ENCODE data around the gene HEXA.
A peak's percentile ranks its signal among the peaks of the same experiment; 100 is the strongest.

The HEXA gene

DNA sequence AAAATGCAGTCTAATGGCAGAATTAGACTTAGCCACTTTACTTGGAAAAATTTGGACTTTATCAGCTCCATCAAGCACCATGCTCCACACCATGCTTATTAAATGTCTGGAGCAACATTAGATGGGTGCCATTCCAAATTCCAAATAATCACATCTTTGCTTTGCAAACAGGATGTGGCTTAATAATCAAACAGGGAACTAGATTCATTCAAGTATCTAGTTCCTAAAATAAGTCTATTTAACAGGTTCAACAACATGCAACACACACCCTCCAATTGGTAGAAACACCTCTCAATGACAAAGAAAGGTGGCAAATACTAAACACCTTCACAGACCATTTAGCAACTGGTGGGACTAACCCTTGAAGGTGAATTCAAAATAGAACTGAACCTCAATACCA lies 3.5 kb downstream of the HEXA start:
- no peak for DNase-seq

- DNase-seq: peak; percentile 20
Measured at GRCh38 chr15:72369964-72370363, 5.8 kb downstream of the HEXA start.

- no peak for DNase-seq
Measured at GRCh38 chr15:72368899-72369298, 6.9 kb downstream of the HEXA start.

DNA sequence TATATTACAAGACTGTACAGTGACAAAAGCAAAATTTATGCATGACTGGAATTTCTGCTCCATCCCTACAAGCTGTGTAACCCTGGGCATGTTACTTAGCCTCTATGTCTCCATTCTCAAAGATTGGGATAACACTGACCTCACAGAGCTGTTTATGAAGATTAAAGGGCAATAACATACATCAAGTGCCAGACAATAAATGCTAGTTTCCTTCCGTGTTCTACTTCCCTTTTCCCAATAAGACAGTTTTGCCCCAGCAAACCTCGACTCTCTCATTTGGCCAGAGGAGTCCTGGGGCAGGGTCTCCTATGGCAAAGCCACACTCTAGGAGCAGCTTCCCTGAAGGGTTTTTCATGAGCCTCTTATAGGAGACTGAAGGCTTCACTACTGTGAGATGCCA lies 7.5 kb downstream of the HEXA start:
- no peak for DNase-seq

DNA sequence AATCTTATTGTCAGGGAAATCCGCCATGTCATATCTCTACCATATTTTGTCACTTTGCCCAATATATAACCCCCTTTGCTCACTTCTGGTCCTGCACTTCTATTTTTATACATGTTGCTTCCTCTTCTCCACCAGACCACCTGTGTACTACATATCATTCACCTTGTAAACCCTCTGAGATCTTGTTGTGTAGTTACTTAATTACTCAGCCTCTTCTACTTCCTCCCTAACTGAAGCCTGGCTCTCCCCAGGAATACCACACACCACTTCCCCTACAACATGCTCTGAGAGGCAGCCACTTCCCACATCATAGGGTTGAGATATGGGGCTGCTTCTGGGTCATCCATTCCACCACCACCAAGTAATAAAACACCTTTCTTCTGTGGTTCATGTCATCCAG lies 10.0 kb downstream of the HEXA start:
- DNase-seq: no peak

- DNase-seq: no peak
Measured at GRCh38 chr15:72361176-72361575, 14.6 kb downstream of the HEXA start.

DNA sequence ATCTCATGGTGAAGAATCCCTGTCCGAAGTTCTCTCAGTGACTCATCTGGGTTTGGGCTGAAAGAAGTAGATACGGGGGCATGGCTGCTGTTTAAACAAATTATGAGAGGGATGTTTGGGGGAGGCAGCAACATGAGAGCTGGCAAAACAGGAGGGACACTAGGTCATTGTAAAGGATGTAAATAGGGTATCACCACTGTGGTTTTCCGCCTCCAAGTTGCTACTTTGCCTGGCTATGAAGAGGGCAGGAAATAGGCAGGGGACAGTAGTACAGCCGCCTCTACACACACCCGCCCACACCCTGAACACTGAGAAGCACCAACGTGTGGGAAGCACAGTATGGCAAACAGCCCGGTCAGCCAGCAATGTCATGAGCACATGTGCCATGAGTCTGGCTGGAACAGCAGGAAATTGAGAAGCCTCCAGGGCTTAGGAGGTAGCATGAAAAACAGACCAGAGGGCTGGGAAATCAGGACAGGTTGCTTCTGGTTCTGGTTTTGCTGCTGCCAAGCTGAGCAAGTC lies 17.1 kb downstream of the HEXA start:
- DNase-seq: peak; percentile 91

DNA sequence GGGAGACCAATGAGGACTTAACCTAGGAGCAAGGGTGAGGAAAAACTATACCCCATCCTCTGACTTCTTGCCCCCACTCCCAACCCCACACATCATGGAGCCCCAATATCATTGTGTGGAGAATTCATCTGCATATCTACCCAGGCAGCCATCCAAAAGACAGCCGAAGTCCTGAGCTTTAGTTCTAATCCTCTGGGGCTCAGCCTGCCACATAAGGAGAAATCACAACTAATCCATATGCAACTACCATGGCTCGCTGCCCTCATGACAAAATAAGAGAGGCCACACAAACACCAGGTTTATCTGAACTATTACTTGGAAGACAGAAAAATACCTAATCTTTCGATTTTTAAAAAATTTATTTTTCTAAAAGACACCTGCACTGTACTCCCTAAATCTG lies 17.7 kb downstream of the HEXA start:
- no peak for DNase-seq

GRCh38 chr15:72354496-72354895 lies 21.3 kb downstream of the HEXA start:
- DNase-seq: no peak

DNA sequence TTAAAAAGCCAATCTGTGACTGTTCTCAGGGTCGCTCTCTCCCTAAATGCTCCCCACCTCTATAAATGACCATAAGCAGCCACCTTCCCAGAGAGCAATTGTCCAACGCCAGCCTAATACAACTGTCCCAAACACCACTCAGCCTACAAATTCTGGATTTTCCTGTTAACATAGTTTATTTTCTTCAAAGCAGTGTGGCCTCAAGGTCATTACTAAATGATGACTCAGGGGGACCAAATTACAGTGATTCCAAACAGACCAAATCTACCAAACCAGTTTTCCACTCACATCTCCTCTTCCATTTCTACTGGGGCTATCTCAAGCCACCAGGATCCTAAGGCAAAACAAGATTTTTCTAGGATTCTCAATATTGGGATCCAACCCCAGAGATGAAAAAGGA lies 22.5 kb downstream of the HEXA start:
- DNase-seq: no peak

DNA sequence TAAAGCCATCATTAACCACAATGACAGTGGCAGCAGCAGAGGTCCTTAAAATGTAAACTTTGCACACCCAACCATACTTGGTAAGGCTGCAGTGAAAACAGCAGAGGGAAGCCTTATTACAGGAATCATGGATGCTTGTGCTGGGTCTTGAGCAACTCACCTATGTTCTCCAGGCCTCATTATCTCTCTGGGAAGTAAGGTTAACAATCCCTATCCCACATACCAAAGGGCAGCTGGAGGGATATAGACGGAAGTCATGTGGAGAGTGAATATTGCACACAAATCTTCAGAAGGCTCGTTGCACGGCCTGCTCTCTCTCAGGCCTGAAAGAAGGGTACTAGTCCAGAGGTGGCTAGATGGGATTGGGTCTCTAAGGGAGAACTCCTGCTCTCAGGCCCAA lies 30.0 kb downstream of the HEXA start:
- DNase-seq: no peak

GRCh38 chr15:72345280-72345679 lies 30.5 kb downstream of the HEXA start:
- no peak for DNase-seq

DNA sequence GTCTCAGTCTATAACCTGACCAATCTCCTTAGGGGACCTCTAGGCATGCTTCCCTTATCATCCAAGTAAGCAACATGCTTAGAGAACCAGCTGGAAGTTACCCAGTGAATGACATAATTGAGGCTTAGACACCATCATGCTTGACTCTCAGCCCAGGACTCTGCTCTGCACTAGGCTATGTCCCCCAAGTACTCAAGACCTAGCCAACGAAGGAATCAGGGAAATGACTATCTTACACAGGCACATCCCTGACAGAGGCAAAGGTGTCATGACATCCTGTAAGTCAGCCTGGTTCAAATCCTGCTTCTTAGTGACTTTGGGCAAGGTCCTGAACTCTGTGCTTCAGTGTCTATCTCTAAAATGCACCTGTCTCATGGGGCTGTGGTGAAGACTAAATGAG lies 31.2 kb downstream of the HEXA start:
- no peak for DNase-seq

- no peak for DNase-seq
Measured at GRCh38 chr15:72342385-72342784, 33.4 kb downstream of the HEXA start.

GRCh38 chr15:72341361-72341760 lies 34.5 kb downstream of the HEXA start:
- no peak for DNase-seq

GRCh38 chr15:72340366-72340765 lies 35.4 kb downstream of the HEXA start:
- peak; percentile 30 for DNase-seq

DNA sequence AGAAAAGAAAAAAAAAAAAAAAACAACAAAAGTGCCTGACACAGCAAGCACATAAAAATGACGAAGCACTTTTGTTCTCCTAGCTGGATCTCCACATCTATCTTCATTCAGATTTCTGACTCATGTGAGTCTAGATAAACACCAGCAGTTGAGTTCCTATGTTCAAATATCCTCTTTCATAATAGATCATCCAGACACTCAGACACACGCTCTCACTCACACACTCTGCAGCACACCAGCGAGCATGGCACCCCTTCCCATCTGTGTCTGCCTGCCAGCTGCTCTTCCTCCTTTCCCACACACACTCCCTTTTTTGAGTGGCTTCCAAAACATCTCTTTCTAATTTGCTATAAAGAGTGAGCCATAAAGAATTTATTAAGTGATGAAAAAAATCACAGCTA lies 36.0 kb downstream of the HEXA start:
- peak; percentile 85 for DNase-seq

DNA sequence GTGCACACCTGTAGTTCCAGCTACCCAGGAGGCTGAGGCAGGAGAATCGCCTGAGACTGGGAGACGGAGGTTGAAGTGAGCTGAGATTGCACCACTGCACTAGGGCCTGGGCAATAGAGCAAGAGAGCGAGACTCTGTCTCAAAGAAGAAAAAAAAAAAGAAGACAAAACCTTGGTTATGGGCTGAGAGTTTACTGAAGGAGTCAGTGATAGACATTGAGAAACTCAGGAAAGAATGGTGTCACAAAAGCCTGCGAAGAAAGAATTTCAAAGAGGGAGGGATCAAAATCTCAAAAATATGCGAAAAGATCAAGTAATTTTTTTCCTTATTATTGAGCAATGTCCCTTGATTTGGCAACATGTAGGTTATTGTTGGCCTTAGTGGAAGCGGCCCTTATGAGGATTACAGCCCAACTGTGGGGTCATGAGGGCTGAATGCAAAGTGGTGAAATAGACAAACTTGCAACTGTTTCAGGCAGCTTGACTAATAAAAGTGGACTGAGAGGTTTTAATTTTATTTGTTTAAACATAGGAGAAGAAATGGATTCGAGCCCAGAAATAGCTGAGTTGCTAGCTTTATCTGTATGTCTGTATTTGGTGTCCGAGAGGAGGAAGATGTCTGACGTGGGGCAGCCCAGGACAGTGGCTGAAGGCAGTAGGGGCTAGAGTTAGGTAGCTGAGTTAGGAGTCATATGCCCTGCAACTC lies 37.0 kb downstream of the HEXA start:
- no peak for DNase-seq

DNA sequence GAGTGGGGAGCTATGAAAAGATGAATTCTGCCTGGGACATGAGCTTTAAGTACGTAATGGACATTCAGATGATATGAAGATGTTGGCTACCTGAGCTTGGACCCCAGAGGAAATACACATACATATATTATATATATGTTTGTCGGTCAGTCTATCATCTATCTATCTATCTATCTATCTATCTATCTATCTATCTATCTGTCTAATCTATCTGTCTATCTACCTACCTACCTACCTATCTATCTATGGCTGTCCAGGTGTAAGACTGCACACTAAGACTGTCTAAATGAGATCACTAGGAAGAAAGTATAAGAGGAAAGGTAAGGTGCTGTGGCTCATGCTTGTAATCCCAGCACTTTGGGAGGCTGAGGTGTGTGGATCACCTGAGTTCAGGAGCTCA lies 37.7 kb downstream of the HEXA start:
- DNase-seq: no peak

GRCh38 chr15:72334842-72335241 lies 41.0 kb downstream of the HEXA start:
- no peak for DNase-seq

- DNase-seq: no peak
Measured at GRCh38 chr15:72331021-72331420, 44.8 kb downstream of the HEXA start.

DNA sequence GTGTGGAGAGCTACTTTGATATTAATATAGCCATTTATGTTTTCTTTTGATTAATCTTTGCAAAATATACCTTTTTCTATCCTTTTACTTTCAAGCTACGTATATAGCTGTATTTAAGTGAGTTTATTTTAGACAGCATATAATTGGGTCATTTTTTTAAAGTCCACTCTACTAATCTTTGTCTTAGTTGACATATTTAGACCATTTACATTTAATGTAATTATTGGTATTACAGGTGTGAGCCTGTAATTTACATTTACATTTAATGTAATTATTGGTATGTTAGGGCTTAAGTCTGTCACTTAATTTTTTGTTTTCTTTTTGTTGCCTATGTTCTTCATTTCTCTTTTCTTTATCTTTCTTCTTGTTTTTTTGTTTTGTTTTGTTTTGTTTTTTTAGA lies 52.1 kb downstream of the HEXA start:
- no peak for DNase-seq

DNA sequence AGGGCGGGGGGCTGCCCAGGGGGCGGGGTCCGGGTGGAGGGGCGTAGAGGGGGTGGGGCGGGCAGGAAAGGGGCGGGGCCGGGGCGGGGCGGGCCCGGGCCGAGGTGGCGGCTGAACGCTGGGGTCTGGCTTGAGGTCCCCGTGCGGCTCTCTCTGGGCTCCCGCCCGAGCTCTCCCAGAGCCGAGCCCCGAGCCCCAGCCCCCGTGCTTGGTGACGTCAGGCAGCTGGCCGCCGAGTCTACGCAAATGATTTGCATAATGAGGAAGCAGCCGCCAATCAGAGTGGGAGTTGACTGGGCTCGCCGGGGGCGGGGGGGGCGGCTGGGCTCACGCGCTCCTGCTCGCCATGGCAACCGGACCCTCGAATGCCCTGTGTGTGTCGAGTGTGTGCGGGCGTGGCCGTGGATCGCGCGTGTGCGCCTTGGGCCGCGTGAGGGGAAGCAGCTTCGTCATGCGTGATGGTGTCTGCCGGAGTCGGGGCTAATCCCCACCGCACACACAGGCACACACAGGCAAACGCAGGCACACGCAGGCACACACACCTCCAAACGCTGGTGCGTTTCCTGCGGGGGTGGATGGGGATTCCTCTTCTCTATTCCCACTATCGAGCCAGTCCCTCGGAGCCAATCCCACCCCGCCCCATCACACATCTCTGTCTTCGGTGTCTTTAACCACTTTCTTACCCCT lies 55.7 kb downstream of the HEXA start, which contains the start of gene CELF6:
CELF6 (minus strand) TSS at position 173 of the 687 bp plus-strand sequence. CDS start 283 bp downstream, outside the sequence.
- DNase-seq: peak; percentile 92

DNA sequence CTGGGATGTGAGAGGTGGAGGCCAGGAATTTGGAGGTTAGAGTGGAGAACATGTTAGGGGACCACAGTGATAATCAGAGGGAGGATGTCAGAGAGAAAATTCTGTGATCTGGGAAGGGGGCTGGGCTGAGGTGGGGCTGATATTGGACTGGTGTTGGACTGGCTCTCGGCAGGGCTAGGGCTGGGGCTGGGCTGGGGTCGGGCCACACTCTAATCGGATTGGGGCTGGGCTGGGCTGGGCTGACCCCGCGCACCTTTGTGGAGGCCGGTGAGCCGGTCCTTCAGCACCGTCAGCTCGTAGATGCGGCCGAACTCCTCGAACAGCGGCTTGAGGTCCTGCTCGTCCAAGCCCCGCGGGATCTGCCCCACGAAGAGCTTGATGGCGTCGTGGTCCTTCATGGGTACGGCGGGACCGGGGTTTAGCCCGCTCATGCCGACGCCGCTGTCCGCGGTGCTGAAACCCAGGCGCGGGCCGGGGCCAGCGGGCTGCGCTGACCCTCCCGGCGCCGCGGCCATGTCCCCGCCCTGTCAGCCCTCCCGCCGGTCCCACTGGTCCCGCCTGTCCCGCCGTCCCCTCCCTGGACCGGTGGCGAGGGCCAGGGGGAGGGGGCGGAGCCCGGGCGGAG lies 56.3 kb downstream of the HEXA start:
- DNase-seq: peak; percentile 43
